ENCODE measurements around the gene CAMK2D.

Gene CAMK2D

GRCh38 chr4:113675731-113676697, 85.5 kb downstream of the CAMK2D start:
- Histone ChIP-seq H3K4me1 (ENCODE audit: control insufficient read depth in 1 of 2, insufficient read depth in 2 of 2, low read length in 2 of 2) (peaks cover 0 to 14% of the 10 kb centered on the region in 2 donors), H3K9me3 (ENCODE audit: control insufficient read depth in 1 of 2, low read length in 2 of 2) (no peaks in the 10 kb centered on the region), H3K27ac (ENCODE audit: low read depth, low read length) (no peak overlapping the region), H3K9ac (ENCODE audit: low read depth in 1 of 2, low read length in 2 of 2) (no peak overlapping the region), H3K4me3 (ENCODE audit: low read depth in 1 of 2, low read length in 2 of 2) (no peak overlapping the region), H3K36me3 (ENCODE audit: control insufficient read depth in 1 of 2, insufficient read depth in 2 of 2, low read length in 2 of 2) (no peaks in the 10 kb centered on the region), H3K27me3 (ENCODE audit: control insufficient read depth in 1 of 2, insufficient read depth in 2 of 2, low read length in 2 of 2) (no peaks in the 10 kb centered on the region)

DNA sequence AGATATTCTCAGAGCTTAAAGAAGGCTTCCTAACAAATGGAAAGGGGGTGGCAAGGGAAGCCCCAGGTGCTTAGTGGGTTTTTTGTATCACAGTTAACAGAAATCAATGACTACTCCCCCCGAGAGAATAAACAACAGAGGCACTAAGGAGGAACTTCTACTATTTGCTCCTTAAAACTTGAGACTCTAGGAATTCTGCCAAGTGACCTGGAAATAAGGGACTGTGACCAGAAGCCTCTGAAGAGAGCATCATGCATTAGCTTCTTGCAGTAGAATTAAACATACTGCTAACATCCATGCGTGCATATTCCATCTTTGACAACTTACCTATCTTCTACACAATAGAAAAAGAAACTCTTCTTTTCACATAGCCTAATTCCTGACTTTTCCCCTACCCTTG, 86.8 kb downstream of the CAMK2D start:
- Histone ChIP-seq H3K9me3 (ENCODE audit: control insufficient read depth in 1 of 2, low read length in 2 of 2) (no peaks in the 10 kb centered on the region), H3K36me3 (ENCODE audit: control insufficient read depth in 1 of 2, insufficient read depth in 2 of 2, low read length in 2 of 2) (no peaks in the 10 kb centered on the region), H3K4me1 (ENCODE audit: control insufficient read depth in 1 of 2, insufficient read depth in 2 of 2, low read length in 2 of 2) (peaks cover 0 to 14% of the 10 kb centered on the region in 2 donors), H3K27me3 (ENCODE audit: control insufficient read depth in 1 of 2, insufficient read depth in 2 of 2, low read length in 2 of 2) (no peaks in the 10 kb centered on the region), H3K27ac (ENCODE audit: low read depth, low read length) (no peak overlapping the region), H3K4me3 (ENCODE audit: low read depth in 1 of 2, low read length in 2 of 2) (no peak overlapping the region), H3K9ac (ENCODE audit: low read depth in 1 of 2, low read length in 2 of 2) (no peak overlapping the region)

- peaks cover 0 to 14% of the 10 kb centered on the region in 2 donors for H3K4me1 ChIP-seq (ENCODE audit: control insufficient read depth in 1 of 2, insufficient read depth in 2 of 2, low read length in 2 of 2)
- no peak overlapping the region for H3K4me3 ChIP-seq (ENCODE audit: low read depth in 1 of 2, low read length in 2 of 2)
Measured at GRCh38 chr4:113674251-113674650, 87.3 kb downstream of the CAMK2D start.

DNA sequence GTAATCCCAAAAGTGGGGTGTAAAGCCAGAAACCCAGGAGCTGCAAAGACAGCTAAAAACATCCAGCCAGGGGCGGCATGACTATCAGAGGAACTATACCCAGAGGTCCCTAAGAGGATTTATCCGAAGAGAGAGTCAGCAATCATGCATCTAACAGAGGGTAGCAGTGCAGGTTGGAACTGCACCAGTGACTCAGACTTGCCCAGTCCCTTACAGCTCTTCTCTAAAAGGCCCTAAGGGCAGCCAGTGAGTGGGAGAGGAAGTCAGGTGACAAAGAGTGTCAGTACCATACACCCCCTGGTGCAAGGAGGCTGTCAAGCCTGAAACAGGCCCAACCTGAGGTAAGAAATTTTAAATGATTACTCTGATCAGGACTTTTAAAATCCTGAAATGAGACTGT, 88.1 kb downstream of the CAMK2D start:
- Histone ChIP-seq H3K9me3 (ENCODE audit: control insufficient read depth in 1 of 2, low read length in 2 of 2) (no peaks in the 10 kb centered on the region), H3K4me3 (ENCODE audit: low read depth in 1 of 2, low read length in 2 of 2) (no peak overlapping the region), H3K9ac (ENCODE audit: low read depth in 1 of 2, low read length in 2 of 2) (no peak overlapping the region), H3K36me3 (ENCODE audit: control insufficient read depth in 1 of 2, insufficient read depth in 2 of 2, low read length in 2 of 2) (no peaks in the 10 kb centered on the region), H3K4me1 (ENCODE audit: control insufficient read depth in 1 of 2, insufficient read depth in 2 of 2, low read length in 2 of 2) (peaks cover 0 to 14% of the 10 kb centered on the region in 2 donors), H3K27ac (ENCODE audit: low read depth, low read length) (no peak overlapping the region), H3K27me3 (ENCODE audit: control insufficient read depth in 1 of 2, insufficient read depth in 2 of 2, low read length in 2 of 2) (no peaks in the 10 kb centered on the region)

More at GRCh38 chr4:113674251-113674650, 87.3 kb downstream of the CAMK2D start:
- Histone ChIP-seq H3K9me3 (ENCODE audit: control insufficient read depth in 1 of 2, low read length in 2 of 2) (no peaks in the 10 kb centered on the region), H3K9ac (ENCODE audit: low read depth in 1 of 2, low read length in 2 of 2) (no peak overlapping the region), H3K36me3 (ENCODE audit: control insufficient read depth in 1 of 2, insufficient read depth in 2 of 2, low read length in 2 of 2) (no peaks in the 10 kb centered on the region), H3K27me3 (ENCODE audit: control insufficient read depth in 1 of 2, insufficient read depth in 2 of 2, low read length in 2 of 2) (no peaks in the 10 kb centered on the region), H3K27ac (ENCODE audit: low read depth, low read length) (no peak overlapping the region)

GRCh38 chr4:113666386-113667114, 95.0 kb downstream of the CAMK2D start:
- Histone ChIP-seq H3K4me3 (ENCODE audit: low read depth in 1 of 2, low read length in 2 of 2) (no peak overlapping the region), H3K9ac (ENCODE audit: low read depth in 1 of 2, low read length in 2 of 2) (no peak overlapping the region), H3K4me1 (ENCODE audit: control insufficient read depth in 1 of 2, insufficient read depth in 2 of 2, low read length in 2 of 2) (no peaks in the 10 kb centered on the region), H3K9me3 (ENCODE audit: control insufficient read depth in 1 of 2, low read length in 2 of 2) (no peaks in the 10 kb centered on the region), H3K27ac (ENCODE audit: low read depth, low read length) (no peak overlapping the region), H3K27me3 (ENCODE audit: control insufficient read depth in 1 of 2, insufficient read depth in 2 of 2, low read length in 2 of 2) (no peaks in the 10 kb centered on the region), H3K36me3 (ENCODE audit: control insufficient read depth in 1 of 2, insufficient read depth in 2 of 2, low read length in 2 of 2) (no peaks in the 10 kb centered on the region)

- H3K36me3 ChIP-seq (ENCODE audit: control insufficient read depth in 1 of 2, insufficient read depth in 2 of 2, low read length in 2 of 2) = no peaks in the 10 kb centered on the region
- H3K9me3 ChIP-seq (ENCODE audit: control insufficient read depth in 1 of 2, low read length in 2 of 2) = no peaks in the 10 kb centered on the region
- H3K9ac ChIP-seq (ENCODE audit: low read depth in 1 of 2, low read length in 2 of 2) = no peak overlapping the region
- no peak overlapping the region for H3K27ac ChIP-seq (ENCODE audit: low read depth, low read length)
- H3K4me1 ChIP-seq (ENCODE audit: control insufficient read depth in 1 of 2, insufficient read depth in 2 of 2, low read length in 2 of 2) = peaks cover 0 to under 1% of the 10 kb centered on the region in 2 donors
- no peaks in the 10 kb centered on the region for H3K27me3 ChIP-seq (ENCODE audit: control insufficient read depth in 1 of 2, insufficient read depth in 2 of 2, low read length in 2 of 2)
- no peak overlapping the region for H3K4me3 ChIP-seq (ENCODE audit: low read depth in 1 of 2, low read length in 2 of 2)
Measured at GRCh38 chr4:113665036-113665435, 96.5 kb downstream of the CAMK2D start.

DNA sequence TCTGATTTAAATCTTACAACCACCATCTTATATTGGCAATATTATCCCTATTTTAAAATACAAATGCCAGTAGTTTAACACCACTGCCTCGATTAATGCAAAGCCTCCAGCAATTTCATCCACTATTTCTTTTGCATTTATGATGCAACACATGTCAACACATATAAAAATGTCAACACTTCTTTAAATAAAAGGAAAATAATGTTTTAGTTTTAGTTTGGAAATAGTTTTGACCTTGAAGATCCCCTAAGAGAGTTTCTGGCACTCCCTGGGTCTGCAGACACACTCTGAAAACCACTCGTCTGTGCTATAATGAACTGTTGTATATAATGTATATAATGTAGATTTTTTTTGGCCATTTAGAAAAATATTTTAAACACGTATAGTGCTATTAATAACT, 99.0 kb downstream of the CAMK2D start:
- Histone ChIP-seq H3K27ac (ENCODE audit: low read depth, low read length) (no peak overlapping the region), H3K27me3 (ENCODE audit: control insufficient read depth in 1 of 2, insufficient read depth in 2 of 2, low read length in 2 of 2) (no peaks in the 10 kb centered on the region), H3K36me3 (ENCODE audit: control insufficient read depth in 1 of 2, insufficient read depth in 2 of 2, low read length in 2 of 2) (no peaks in the 10 kb centered on the region), H3K9ac (ENCODE audit: low read depth in 1 of 2, low read length in 2 of 2) (no peak overlapping the region), H3K9me3 (ENCODE audit: control insufficient read depth in 1 of 2, low read length in 2 of 2) (no peaks in the 10 kb centered on the region), H3K4me1 (ENCODE audit: control insufficient read depth in 1 of 2, insufficient read depth in 2 of 2, low read length in 2 of 2) (peaks cover 0 to 11% of the 10 kb centered on the region in 2 donors), H3K4me3 (ENCODE audit: low read depth in 1 of 2, low read length in 2 of 2) (no peak overlapping the region)

GRCh38 chr4:113659127-113659526, 102.4 kb downstream of the CAMK2D start:
- H3K9ac ChIP-seq (ENCODE audit: low read depth in 1 of 2, low read length in 2 of 2) = no peak overlapping the region
- no peaks in the 10 kb centered on the region for H3K9me3 ChIP-seq (ENCODE audit: control insufficient read depth in 1 of 2, low read length in 2 of 2)
- peaks cover 0 to 11% of the 10 kb centered on the region in 2 donors for H3K4me1 ChIP-seq (ENCODE audit: control insufficient read depth in 1 of 2, insufficient read depth in 2 of 2, low read length in 2 of 2)
- H3K36me3 ChIP-seq (ENCODE audit: control insufficient read depth in 1 of 2, insufficient read depth in 2 of 2, low read length in 2 of 2) = no peaks in the 10 kb centered on the region
- H3K27me3 ChIP-seq (ENCODE audit: control insufficient read depth in 1 of 2, insufficient read depth in 2 of 2, low read length in 2 of 2) = no peaks in the 10 kb centered on the region
- H3K27ac ChIP-seq (ENCODE audit: low read depth, low read length) = no peak overlapping the region
- H3K4me3 ChIP-seq (ENCODE audit: low read depth in 1 of 2, low read length in 2 of 2) = no peak overlapping the region

DNA sequence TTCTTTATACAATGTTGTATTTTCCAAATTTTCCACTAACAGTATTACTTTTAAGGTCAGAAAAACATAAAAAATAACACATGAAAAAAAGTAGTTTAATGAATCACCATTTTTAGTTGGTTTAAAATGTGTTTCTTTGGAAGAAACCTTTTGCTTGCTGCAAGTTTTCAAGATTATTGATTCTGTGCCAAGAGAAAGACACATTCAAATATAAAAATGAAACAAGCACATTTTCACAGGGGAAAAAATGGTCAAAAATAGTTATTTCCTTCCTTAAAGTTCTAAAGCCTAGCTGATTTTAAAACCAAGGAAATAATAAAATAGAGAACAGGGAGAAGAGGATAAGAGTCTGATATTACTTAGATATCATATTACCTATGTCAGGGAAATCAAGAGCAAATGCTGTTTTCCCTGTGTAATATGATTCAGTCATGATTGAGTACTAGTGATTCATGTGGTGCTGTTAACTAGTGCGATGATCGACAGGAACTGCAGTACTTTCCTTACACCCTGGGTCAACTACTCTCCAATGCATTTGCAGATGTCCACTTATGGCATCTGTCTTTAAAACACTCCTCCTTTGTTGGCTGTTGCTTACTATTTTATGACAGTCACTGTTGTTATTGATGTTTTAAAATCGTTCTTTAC, 103.8 kb downstream of the CAMK2D start:
- Histone ChIP-seq H3K27me3 (ENCODE audit: control insufficient read depth in 1 of 2, insufficient read depth in 2 of 2, low read length in 2 of 2) (no peaks in the 10 kb centered on the region), H3K4me3 (ENCODE audit: low read depth in 1 of 2, low read length in 2 of 2) (no peak overlapping the region), H3K4me1 (ENCODE audit: control insufficient read depth in 1 of 2, insufficient read depth in 2 of 2, low read length in 2 of 2) (peaks cover 0 to 11% of the 10 kb centered on the region in 2 donors), H3K27ac (ENCODE audit: low read depth, low read length) (no peak overlapping the region), H3K9me3 (ENCODE audit: control insufficient read depth in 1 of 2, low read length in 2 of 2) (no peaks in the 10 kb centered on the region), H3K36me3 (ENCODE audit: control insufficient read depth in 1 of 2, insufficient read depth in 2 of 2, low read length in 2 of 2) (no peaks in the 10 kb centered on the region), H3K9ac (ENCODE audit: low read depth in 1 of 2, low read length in 2 of 2) (no peak overlapping the region)

DNA sequence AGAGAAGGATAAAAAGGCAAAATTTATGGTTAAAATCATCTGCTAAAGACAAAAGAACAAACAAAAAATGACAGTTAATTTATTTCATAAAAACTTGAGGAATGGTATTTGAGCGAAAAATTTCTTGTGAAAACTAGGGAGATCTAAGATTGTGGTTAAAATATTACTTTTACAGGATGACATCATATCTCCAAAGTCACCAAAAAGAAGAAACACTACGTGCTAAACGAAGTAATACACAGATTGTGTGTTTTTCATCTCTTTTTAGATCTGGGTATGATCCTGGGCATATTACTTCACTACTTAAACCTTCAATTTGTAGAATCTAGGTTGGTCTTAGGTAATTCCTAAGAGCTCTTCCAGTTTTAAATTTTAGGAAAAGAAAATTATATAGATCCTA, 107.7 kb downstream of the CAMK2D start:
- no peaks in the 10 kb centered on the region for H3K9me3 ChIP-seq (ENCODE audit: control insufficient read depth in 1 of 2, low read length in 2 of 2)
- no peak overlapping the region for H3K27ac ChIP-seq (ENCODE audit: low read depth, low read length)
- no peak overlapping the region for H3K9ac ChIP-seq (ENCODE audit: low read depth in 1 of 2, low read length in 2 of 2)
- peaks cover 0 to 6% of the 10 kb centered on the region in 2 donors for H3K4me1 ChIP-seq (ENCODE audit: control insufficient read depth in 1 of 2, insufficient read depth in 2 of 2, low read length in 2 of 2)
- H3K36me3 ChIP-seq (ENCODE audit: control insufficient read depth in 1 of 2, insufficient read depth in 2 of 2, low read length in 2 of 2) = no peaks in the 10 kb centered on the region
- H3K4me3 ChIP-seq (ENCODE audit: low read depth in 1 of 2, low read length in 2 of 2) = no peak overlapping the region
- no peaks in the 10 kb centered on the region for H3K27me3 ChIP-seq (ENCODE audit: control insufficient read depth in 1 of 2, insufficient read depth in 2 of 2, low read length in 2 of 2)

Measured in duodenal mucosa (tissue), 2 donors.